ENCODE measurements around the gene STRIP1. TPM values are rescaled to one million over a fixed set of nuclear protein-coding genes. Genes with fewer than 3 reads are reported as not detected.
"Not testable (repeated sequence)": the region's sequence is repeated elsewhere in the genome, so short reads cannot be mapped to it uniquely, and the experiment has no call there.

Gene STRIP1
- total RNA-seq, 2 experiments from 2014 or later: 33.4 to 35.9 TPM

DNA sequence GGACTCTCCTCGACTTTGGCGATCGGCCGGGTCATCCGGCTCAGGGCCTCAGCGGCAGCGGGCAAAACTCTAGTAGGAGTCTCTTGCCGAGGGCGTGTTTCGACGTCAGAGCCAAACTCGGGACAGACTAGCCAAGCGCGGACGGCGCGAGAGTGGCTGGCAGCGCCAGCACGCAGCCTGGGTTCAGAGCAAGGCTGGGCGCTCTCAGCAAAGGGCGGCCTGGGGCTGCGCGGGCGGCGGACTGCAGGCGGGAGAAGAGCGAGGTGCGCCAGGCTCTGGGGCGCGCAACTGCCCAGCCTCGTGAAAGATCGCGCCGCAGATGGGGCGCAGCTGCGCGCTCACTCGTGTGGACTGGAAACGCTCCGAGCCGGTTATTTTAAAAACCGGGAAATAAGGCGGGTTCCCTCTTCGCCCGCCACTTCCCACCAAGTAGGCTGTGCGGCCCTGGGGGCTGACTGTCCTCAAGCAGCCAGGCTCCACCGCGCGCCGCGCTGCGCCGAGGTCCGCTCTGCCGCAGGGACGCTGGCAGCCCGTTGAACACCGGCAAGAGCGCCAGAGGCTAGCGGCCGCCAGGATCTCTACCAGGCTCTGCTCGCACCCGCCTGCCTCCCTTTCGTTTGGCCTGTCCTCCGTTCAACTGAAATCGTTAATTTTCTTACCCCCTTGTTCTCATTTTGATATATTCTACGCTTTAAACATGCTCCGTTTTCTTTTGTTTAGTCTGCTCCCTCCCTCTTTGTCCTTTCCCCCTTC is 33.6 kb downstream of the STRIP1 start:
- CTCF ChIA-PET: interaction anchor here (1.1 kb wide), 1 partner anchor 8 kb away, joined by 4 read pairs; no protein-coding TSS in a partner anchor
- Mint-ChIP-seq H3K4me3 (no peak overlapping the region), H3K27me3 (peaks cover 64% of the 10 kb centered on the region), H3K4me1 (peaks cover 5% of the 10 kb centered on the region), H3K27ac (peak overlapping the region; percentile 13), H3K36me3 (ENCODE audit: low read depth) (no peaks in the 10 kb centered on the region), H3K9me3 (no peaks in the 10 kb centered on the region)
- DNase-seq: no peak
- POLR2A ChIA-PET: no interaction called here

DNA sequence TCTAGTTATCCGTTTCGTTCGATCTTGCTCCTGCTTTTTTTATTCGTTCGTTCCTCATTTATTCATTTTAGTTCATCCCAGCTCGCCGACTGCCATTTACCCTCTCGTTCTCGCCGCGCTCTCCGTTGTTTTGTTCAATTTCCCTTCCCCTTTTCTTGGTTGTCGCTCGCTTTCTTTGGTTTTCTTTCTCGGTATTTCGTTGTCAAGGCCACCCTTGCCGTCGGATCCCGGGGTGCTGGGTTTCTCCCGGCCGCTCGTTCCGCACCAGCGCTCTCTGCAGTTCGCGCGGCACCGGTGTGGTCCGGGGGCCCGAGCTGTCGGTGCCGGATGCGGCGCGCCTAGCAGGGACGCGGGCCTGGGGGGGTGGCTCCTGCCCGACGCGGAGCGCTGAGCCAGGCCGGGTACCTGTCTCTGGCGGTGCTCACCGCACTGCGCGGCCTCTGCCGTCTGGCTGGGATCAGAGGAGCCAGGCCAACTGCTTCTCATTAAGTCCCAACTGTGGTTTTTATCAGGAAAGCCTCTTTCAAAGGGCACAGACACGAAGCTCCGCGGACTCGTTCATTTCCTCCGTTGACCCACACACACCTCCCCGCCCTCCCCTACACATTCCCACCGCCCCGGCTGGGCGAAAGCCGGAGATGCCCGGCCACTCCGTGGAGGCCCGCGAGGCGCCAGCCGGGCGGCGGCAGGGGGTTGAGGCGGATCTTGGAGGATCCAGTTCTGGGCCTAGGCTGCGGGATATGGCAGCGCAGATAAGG is 34.4 kb downstream of the STRIP1 start:
- ChIA-PET POLR2A (no interaction called here), CTCF (interaction anchor here (1.1 kb wide), 1 partner anchor 9 kb away, joined by 4 read pairs; no protein-coding TSS in a partner anchor)
- H3K4me3 Mint-ChIP-seq: no peak overlapping the region
- peak overlapping the region; percentile 54 for H3K27ac Mint-ChIP-seq
- peaks cover 71% of the 10 kb centered on the region for H3K27me3 Mint-ChIP-seq
- H3K9me3 Mint-ChIP-seq: no peaks in the 10 kb centered on the region
- H3K4me1 Mint-ChIP-seq: peaks cover 5% of the 10 kb centered on the region
- H3K36me3 Mint-ChIP-seq (ENCODE audit: low read depth): no peaks in the 10 kb centered on the region
- peak; percentile 21 for DNase-seq

DNA sequence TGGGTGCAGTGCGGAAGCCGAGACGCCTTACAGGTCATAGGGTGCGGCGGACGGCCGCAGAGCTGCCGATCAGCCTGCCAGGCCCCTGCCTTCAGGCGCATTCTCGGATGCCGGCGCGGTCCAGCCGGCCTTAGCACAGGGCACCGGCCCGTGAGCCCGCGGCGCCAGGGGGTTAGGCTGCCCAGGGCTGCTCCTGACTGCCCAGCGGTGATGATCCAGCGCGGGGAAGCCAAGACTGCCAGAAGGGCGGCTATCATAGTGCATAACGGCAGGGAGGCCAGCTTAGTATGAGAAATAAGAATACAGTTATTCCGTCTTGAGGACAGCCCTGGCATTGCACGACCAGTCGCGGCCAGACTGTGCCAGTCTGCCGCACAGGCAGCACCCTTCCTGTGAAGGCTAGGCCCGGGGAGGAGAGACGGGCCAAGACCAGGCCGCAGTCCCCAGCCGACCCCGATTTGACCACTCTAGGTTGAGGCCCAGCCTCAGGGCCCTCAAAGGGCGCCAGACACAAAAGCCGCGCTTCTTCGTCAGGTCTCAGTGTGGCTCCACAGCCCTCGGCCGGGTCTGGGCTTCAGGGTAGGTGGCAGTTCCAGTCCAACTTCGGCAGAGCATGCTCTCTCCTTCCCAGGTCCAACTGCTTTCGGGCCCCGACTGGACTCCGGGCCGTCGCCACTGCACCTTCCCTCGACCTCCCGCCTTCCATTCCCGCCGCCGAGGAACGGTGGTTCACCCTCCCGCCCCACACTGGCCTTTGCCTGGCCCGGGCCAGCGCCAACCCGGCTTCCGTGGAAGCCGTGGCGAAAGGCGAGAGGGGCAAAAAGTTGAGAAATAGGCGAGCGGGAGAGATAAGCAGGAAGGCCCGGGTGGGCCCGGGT is 35.2 kb downstream of the STRIP1 start:
- Mint-ChIP-seq H3K27me3 (peaks cover 78% of the 10 kb centered on the region), H3K9me3 (no peaks in the 10 kb centered on the region), H3K27ac (no peak overlapping the region), H3K4me3 (no peak overlapping the region), H3K36me3 (ENCODE audit: low read depth) (no peaks in the 10 kb centered on the region), H3K4me1 (peaks cover 5% of the 10 kb centered on the region)
- DNase-seq: no peak
- ChIA-PET CTCF (interaction anchor here (1.1 kb wide), 1 partner anchor 10 kb away, joined by 4 read pairs; no protein-coding TSS in a partner anchor), POLR2A (no interaction called here)

DNA sequence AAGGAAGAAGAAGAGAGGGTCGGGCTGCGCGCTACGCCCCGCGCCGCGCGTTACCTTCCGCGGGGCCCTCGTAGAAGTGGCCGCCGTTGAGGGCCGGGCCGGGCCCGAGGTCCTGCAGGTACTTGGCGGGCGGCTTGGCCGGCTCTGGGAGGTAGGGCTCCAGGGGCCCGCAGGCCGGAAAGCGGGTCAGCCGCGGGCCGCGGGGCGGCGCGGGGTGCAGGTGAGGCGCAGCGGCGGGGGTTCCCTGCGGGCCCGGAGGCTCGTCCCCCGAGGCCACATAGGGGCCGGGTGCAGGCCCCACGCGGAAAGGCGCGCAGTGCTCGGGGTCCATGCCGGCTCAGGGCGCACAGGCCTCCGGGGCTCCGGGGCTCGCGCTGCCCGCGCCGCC is 35.9 kb downstream of the STRIP1 start:
- DNase-seq: no peak
- no peak overlapping the region for H3K4me3 Mint-ChIP-seq
- CTCF ChIA-PET: interaction anchor here (1.0 to 1.5 kb wide), 2 partner anchors 16 to 345 kb away, joined by 3 to 4 read pairs; no protein-coding TSS in a partner anchor
- peaks cover 82% of the 10 kb centered on the region for H3K27me3 Mint-ChIP-seq
- H3K9me3 Mint-ChIP-seq: no peaks in the 10 kb centered on the region
- H3K36me3 Mint-ChIP-seq (ENCODE audit: low read depth): no peaks in the 10 kb centered on the region
- H3K27ac Mint-ChIP-seq: no peak overlapping the region
- POLR2A ChIA-PET: no interaction called here
- peaks cover 5% of the 10 kb centered on the region for H3K4me1 Mint-ChIP-seq

DNA sequence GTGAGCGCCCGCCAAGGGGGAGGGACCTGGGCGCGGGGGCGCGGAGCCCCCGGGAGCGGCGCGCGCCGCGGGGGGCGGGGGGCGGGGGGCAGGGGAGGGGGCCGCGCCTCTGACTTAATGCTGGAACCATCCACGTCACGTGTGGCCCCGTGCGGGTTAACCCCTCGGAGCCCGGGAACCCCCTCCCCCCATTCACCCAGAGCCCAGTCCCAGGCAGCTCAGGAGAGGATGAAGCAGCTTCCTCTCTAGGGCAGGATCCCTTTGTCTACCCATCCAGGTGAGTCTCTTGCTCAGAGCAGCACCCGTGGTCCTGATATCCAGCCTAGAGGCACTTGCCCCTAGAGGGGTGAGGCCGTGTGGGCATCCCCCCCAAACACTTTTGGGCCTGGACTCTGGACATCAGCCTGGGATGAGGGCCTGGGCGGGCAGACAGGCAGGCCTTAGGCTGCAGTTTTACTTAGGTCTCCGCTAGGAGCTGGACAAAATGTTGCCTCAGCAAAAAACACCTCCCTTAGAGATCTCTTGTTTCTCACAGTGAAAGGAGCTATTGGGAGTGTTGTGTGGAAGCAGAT is 36.3 kb downstream of the STRIP1 start, which contains the start of gene ALX3:
TSS of gene ALX3 (minus strand) at position 2 of the 572 bp plus-strand sequence. CDS start 60 bp downstream, outside the sequence.
- CTCF ChIA-PET: interaction anchor here (0.6 to 1.5 kb wide), 5 partner anchors 17 to 345 kb away, joined by 3 to 6 read pairs (median 3); partner anchors contain the start of gene SLC6A17
- POLR2A ChIA-PET: no interaction called here
- peaks cover 81% of the 10 kb centered on the region for H3K27me3 Mint-ChIP-seq
- no peak within 1 kb of the TSS for H3K27ac Mint-ChIP-seq
- no peaks in the 10 kb centered on the region for H3K9me3 Mint-ChIP-seq
- H3K36me3 Mint-ChIP-seq (ENCODE audit: low read depth): no peaks in the 10 kb centered on the region
- peaks cover 5% of the 10 kb centered on the region for H3K4me1 Mint-ChIP-seq
- no peak for DNase-seq
- H3K4me3 Mint-ChIP-seq: no peak within 1 kb of the TSS

DNA sequence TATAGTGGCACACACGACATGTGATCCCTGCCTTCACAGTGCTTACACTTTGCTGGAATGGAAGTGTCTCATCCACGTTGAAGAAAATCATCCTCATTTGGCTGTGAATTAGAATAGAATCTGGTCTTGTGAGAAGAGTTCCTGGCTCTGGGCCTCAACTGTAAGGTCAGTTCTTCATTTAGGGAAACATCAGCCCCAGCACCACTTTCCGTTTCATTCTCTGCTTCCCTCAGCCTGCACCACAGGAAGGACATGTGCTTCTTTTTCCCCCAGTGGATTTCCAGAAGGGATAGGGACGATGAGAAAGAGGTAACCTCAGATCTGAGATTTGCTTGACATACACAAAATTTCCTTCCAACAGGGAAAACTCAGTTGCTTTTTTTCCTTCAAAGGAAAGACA is 39.7 kb downstream of the STRIP1 start:
- Mint-ChIP-seq H3K36me3 (ENCODE audit: low read depth) (no peaks in the 10 kb centered on the region), H3K4me3 (no peak overlapping the region), H3K27ac (no peak overlapping the region), H3K9me3 (no peaks in the 10 kb centered on the region), H3K27me3 (peaks cover 62% of the 10 kb centered on the region), H3K4me1 (no peaks in the 10 kb centered on the region)
- ChIA-PET CTCF (interaction anchor here (2.4 to 2.6 kb wide), 2 partner anchors 14 kb away, joined by 6 read pairs; no protein-coding TSS in a partner anchor), POLR2A (no interaction called here)
- DNase-seq: no peak

DNA sequence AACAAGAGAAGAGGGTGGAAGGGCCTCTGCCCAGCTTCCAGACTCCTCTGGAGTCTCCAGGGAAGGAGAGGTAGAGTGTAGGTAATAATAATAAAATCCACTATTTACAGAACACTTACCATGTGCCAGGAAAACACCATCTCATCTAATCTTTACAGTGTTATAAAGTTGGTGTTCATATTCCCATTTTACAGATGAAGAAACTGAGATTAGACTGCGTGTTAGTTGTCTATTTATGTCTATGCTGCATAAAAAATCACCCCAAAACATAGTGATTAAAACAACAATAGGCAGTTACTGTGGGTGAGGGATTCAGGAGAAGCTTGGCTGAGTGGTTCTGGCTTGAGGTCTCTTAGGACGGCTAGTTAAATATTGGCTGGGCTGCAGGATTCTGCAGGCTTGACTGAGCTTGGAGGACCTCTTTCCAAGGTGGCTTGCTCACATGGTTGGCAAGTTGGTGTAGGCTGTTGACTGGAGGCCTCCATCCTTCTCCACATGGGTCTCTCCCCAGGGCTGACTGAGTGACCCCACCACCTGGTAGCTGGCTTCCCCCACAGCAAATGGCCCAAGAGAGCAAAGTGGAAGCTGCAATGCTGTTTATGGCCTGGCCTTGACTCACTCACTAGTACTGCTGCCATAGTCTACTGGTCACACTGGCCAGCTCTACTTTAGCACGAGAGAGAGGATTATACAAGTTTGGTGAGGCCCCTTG is 42.5 kb downstream of the STRIP1 start:
- Mint-ChIP-seq H3K27ac (no peak overlapping the region), H3K27me3 (peaks cover 54% of the 10 kb centered on the region), H3K9me3 (no peaks in the 10 kb centered on the region), H3K4me3 (no peak overlapping the region), H3K4me1 (no peaks in the 10 kb centered on the region), H3K36me3 (ENCODE audit: low read depth) (no peaks in the 10 kb centered on the region)
- no peak for DNase-seq
- ChIA-PET POLR2A (no interaction called here), CTCF (interaction anchor here (0.7 to 2.6 kb wide), 2 partner anchors 29 to 85 kb away, joined by 3 to 6 read pairs; no protein-coding TSS in a partner anchor)

DNA sequence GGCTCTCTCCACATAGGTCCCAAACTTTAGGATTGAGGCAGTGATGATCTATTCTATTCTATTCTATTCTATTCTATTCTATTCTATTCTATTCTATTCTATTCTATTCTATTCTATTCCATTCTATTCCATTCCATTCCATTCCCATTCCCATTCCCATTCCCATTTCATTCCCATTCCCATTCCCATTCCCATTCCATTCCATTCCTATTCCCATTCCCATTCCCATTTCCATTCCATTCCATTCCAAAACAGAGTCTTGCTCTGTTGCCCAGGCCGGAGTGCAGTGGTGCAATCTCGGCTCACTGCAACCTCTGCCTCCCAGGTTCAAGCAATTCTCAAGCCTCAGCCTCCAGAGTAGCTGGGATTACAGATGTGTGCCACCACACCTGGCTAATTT is 45.6 kb downstream of the STRIP1 start:
- H3K4me1 Mint-ChIP-seq; CTCF ChIA-PET; H3K9me3 Mint-ChIP-seq; H3K27ac Mint-ChIP-seq; POLR2A ChIA-PET; H3K36me3 Mint-ChIP-seq (ENCODE audit: low read depth); H3K4me3 Mint-ChIP-seq; DNase-seq: not testable (repeated sequence)
- H3K27me3 Mint-ChIP-seq: peaks cover 52% of the 10 kb centered on the region

DNA sequence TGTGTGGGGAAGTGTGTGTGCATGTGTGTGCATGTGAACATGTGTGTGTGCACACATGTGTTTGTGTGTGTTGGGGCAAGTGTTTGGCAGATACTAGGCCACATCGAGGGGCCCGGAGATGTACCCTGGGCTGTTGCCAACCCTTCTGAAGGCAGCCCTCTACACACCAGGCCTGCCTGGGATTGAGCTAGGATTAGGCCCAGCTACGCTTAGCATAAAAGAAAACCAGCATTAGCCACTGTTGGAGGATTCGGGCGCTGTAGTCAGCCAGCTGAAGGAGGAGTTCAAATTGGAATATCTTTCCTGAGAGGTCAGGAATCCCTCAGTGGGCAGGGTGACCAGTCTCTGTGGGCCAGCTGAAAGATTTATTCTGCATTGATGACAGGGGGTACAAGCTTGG is 46.6 kb downstream of the STRIP1 start:
- ChIA-PET CTCF (interaction anchor here (0.6 to 2.4 kb wide), 5 partner anchors 15 to 876 kb away, joined by 3 to 8 read pairs (median 3); no protein-coding TSS in a partner anchor), POLR2A (interaction anchor here (0.7 kb wide), 1 partner anchor 17 kb away, joined by 4 read pairs; no protein-coding TSS in a partner anchor)
- H3K9me3 Mint-ChIP-seq: no peaks in the 10 kb centered on the region
- H3K4me3 Mint-ChIP-seq: no peak overlapping the region
- no peak overlapping the region for H3K27ac Mint-ChIP-seq
- peaks cover 62% of the 10 kb centered on the region for H3K27me3 Mint-ChIP-seq
- no peak for DNase-seq
- peaks cover 10% of the 10 kb centered on the region for H3K4me1 Mint-ChIP-seq
- H3K36me3 Mint-ChIP-seq (ENCODE audit: low read depth): no peaks in the 10 kb centered on the region

DNA sequence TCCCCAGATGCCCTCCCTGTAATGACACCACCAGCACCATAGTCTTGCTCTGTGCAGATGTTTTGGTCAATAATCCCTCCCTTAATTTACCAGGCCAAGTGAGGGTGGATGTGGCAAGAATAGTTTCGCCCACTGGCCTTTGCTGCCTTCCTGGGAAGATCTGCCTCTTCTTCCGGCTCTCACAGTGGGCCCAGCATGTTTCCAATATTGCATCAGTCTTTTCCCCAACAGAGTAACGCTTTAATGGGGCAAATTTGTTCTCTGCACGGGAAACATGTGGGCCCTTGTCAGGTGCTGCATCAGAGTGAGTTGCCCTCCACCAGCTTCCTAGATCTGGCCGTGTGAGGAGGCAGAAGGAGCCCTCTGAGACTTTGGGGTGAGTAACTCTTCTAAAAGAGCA is 48.1 kb downstream of the STRIP1 start:
- POLR2A ChIA-PET: no interaction called here
- no peaks in the 10 kb centered on the region for H3K36me3 Mint-ChIP-seq (ENCODE audit: low read depth)
- H3K27me3 Mint-ChIP-seq: peaks cover 68% of the 10 kb centered on the region
- CTCF ChIA-PET: interaction anchor here (1.4 to 2.4 kb wide), 4 partner anchors 9 to 24 kb away, joined by 3 to 8 read pairs (median 4); no protein-coding TSS in a partner anchor
- no peaks in the 10 kb centered on the region for H3K9me3 Mint-ChIP-seq
- H3K4me1 Mint-ChIP-seq: peaks cover 10% of the 10 kb centered on the region
- H3K27ac Mint-ChIP-seq: no peak overlapping the region
- H3K4me3 Mint-ChIP-seq: no peak overlapping the region
- DNase-seq: no peak

DNA sequence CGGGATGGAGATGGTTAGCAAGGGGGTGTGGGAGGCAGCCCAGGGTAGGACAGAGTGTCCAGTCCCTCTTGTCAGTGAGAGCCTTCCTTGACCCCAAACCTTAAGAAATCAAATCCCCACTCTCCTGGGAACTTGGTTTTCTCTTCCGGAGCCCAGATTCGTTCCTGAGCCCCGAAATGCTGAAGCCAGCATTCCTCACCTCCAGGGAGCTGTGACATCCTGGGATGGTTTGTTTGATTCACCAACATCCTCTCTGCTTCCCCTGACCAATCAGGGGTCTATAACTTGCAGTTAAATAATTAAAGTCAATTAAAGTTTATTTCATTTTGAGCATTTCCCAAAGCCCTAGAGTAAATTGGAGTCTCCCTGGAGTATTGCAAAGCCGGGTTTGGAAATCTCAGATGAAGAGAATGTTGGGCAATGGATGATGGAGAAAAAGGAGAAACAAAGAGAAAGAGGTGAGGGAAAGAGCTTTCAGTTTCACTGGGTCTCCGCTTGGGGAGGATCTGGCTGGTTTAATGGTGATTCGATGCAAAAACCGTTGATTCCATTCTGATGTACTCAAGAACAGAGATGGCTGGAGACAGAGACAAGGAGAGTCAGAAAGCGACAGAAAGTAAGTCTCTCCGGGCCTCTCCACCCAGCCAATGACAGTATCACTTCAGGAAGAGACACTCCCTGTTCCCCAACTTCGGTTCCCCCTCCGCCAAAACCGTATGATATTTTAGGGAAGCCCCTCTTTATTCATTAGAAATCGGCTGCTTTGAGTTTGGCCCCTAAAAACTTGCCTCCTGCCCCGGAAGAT is 48.8 kb downstream of the STRIP1 start:
- CTCF ChIA-PET: interaction anchor here (0.7 to 1.8 kb wide), 4 partner anchors 13 to 54 kb away, joined by 3 to 6 read pairs (median 4); no protein-coding TSS in a partner anchor
- DNase-seq: no peak
- Mint-ChIP-seq H3K27ac (no peak overlapping the region), H3K36me3 (ENCODE audit: low read depth) (no peaks in the 10 kb centered on the region), H3K9me3 (no peaks in the 10 kb centered on the region), H3K4me1 (peaks cover 10% of the 10 kb centered on the region), H3K27me3 (peaks cover 71% of the 10 kb centered on the region), H3K4me3 (peak overlapping the region; percentile 72)
- POLR2A ChIA-PET: no interaction called here

All from activated CD4-positive, alpha-beta T cell treated with anti-CD3 and anti-CD28 coated beads, Interleukin-2, amount 10 ng/mL, durations not matched to agents 7 days and 5 days (primary cell).